IPS-18a (cell line): Measurements from ENCODE around the gene LRRC1.

Experiments used
- H3K27ac ChIP-seq: one replicate; pipeline ENCODE4 v1.5.1; 2013; ENCODE audit warnings: low read length
- H3K27me3 ChIP-seq: one replicate; pipeline ENCODE4 v1.6.1; 2013; ENCODE audit warnings: mild to moderate bottlenecking, low read length; ENCODE audit not compliant: control insufficient read depth, insufficient read depth
- H3K36me3 ChIP-seq: one replicate; pipeline ENCODE4 v1.6.1; 2013; ENCODE audit warnings: low read depth, low read length; ENCODE audit not compliant: control insufficient read depth
- H3K4me1 ChIP-seq: one replicate; pipeline ENCODE4 v1.6.1; 2013; ENCODE audit warnings: low read depth, low read length; ENCODE audit not compliant: control insufficient read depth
- H3K4me3 ChIP-seq: one replicate; pipeline ENCODE4 v1.5.1; 2013; ENCODE audit warnings: low read length
- H3K9ac ChIP-seq: one replicate; pipeline ENCODE4 v1.6.1; 2013; ENCODE audit warnings: mild to moderate bottlenecking, low read length, moderate library complexity
- H3K9me3 ChIP-seq: one replicate; pipeline ENCODE4 v1.6.1; 2013; ENCODE audit warnings: low read depth, low read length; ENCODE audit not compliant: control insufficient read depth

The LRRC1 gene

GRCh38 chr6:53898026-53898795 is 103.4 kb downstream of the LRRC1 start:
- Histone ChIP-seq H3K9ac (no peak overlapping the region), H3K4me3 (no peak overlapping the region), H3K4me1 (peaks cover 5% of the 10 kb centered on the region), H3K9me3 (no peaks in the 10 kb centered on the region), H3K27ac (no peak overlapping the region), H3K27me3 (no peaks in the 10 kb centered on the region), H3K36me3 (peaks cover 6% of the 10 kb centered on the region)

- no peaks in the 10 kb centered on the region for H3K27me3 ChIP-seq
- H3K4me3 ChIP-seq: no peak overlapping the region
- H3K27ac ChIP-seq: no peak overlapping the region
- peaks cover 6% of the 10 kb centered on the region for H3K36me3 ChIP-seq
- H3K9ac ChIP-seq: no peak overlapping the region
- no peaks in the 10 kb centered on the region for H3K4me1 ChIP-seq
- no peaks in the 10 kb centered on the region for H3K9me3 ChIP-seq
These were observed 104.7 kb downstream of the LRRC1 start for GRCh38 chr6:53899512-53899911.

- peaks cover 3% of the 10 kb centered on the region for H3K36me3 ChIP-seq
- H3K9me3 ChIP-seq: no peaks in the 10 kb centered on the region
- H3K4me3 ChIP-seq: no peak overlapping the region
- H3K27me3 ChIP-seq: no peaks in the 10 kb centered on the region
- no peaks in the 10 kb centered on the region for H3K4me1 ChIP-seq
- H3K27ac ChIP-seq: no peak overlapping the region
- H3K9ac ChIP-seq: no peak overlapping the region
These were observed 108.6 kb downstream of the LRRC1 start for GRCh38 chr6:53903357-53903756.

GRCh38 chr6:53906103-53906502 is 111.3 kb downstream of the LRRC1 start:
- H3K4me1 ChIP-seq: peaks cover 3% of the 10 kb centered on the region
- H3K9me3 ChIP-seq: no peaks in the 10 kb centered on the region
- H3K4me3 ChIP-seq: no peak overlapping the region
- no peaks in the 10 kb centered on the region for H3K36me3 ChIP-seq
- H3K9ac ChIP-seq: no peak overlapping the region
- H3K27me3 ChIP-seq: no peaks in the 10 kb centered on the region
- no peak overlapping the region for H3K27ac ChIP-seq

GRCh38 chr6:53906842-53907241 is 112.0 kb downstream of the LRRC1 start:
- no peaks in the 10 kb centered on the region for H3K36me3 ChIP-seq
- no peak overlapping the region for H3K27ac ChIP-seq

GRCh38 chr6:53910834-53911233 is 116.0 kb downstream of the LRRC1 start:
- H3K9me3 ChIP-seq: no peaks in the 10 kb centered on the region
- peaks cover 3% of the 10 kb centered on the region for H3K4me1 ChIP-seq
- H3K4me3 ChIP-seq: no peak overlapping the region
- no peaks in the 10 kb centered on the region for H3K27me3 ChIP-seq
- H3K36me3 ChIP-seq: no peaks in the 10 kb centered on the region
- no peak overlapping the region for H3K27ac ChIP-seq
- no peak overlapping the region for H3K9ac ChIP-seq

More at GRCh38 chr6:53906842-53907241, 112.0 kb downstream of the LRRC1 start:
- peaks cover 3% of the 10 kb centered on the region for H3K4me1 ChIP-seq
- H3K9me3 ChIP-seq: no peaks in the 10 kb centered on the region
- no peak overlapping the region for H3K9ac ChIP-seq
- H3K27me3 ChIP-seq: no peaks in the 10 kb centered on the region
- H3K4me3 ChIP-seq: no peak overlapping the region

- Histone ChIP-seq H3K4me1 (peaks cover 3% of the 10 kb centered on the region), H3K27me3 (no peaks in the 10 kb centered on the region), H3K27ac (no peak overlapping the region), H3K4me3 (no peak overlapping the region), H3K9me3 (no peaks in the 10 kb centered on the region), H3K9ac (no peak overlapping the region), H3K36me3 (no peaks in the 10 kb centered on the region)
These were observed 117.9 kb downstream of the LRRC1 start for GRCh38 chr6:53912661-53913060.

GRCh38 chr6:53913286-53913685 is 118.5 kb downstream of the LRRC1 start:
- Histone ChIP-seq H3K27ac (no peak overlapping the region), H3K9ac (no peak overlapping the region), H3K27me3 (no peaks in the 10 kb centered on the region), H3K4me3 (no peak overlapping the region), H3K4me1 (peaks cover 3% of the 10 kb centered on the region), H3K9me3 (no peaks in the 10 kb centered on the region), H3K36me3 (no peaks in the 10 kb centered on the region)

GRCh38 chr6:53915026-53915691 is 120.4 kb downstream of the LRRC1 start:
- H3K4me1 ChIP-seq: peaks cover 3% of the 10 kb centered on the region
- no peak overlapping the region for H3K9ac ChIP-seq
- no peaks in the 10 kb centered on the region for H3K36me3 ChIP-seq
- H3K27ac ChIP-seq: no peak overlapping the region
- no peaks in the 10 kb centered on the region for H3K9me3 ChIP-seq
- H3K27me3 ChIP-seq: no peaks in the 10 kb centered on the region
- no peak overlapping the region for H3K4me3 ChIP-seq

GRCh38 chr6:53916804-53917463 is 122.1 kb downstream of the LRRC1 start:
- H3K36me3 ChIP-seq: no peaks in the 10 kb centered on the region
- no peak overlapping the region for H3K9ac ChIP-seq
- no peak overlapping the region for H3K4me3 ChIP-seq
- no peaks in the 10 kb centered on the region for H3K27me3 ChIP-seq
- no peak overlapping the region for H3K27ac ChIP-seq
- peaks cover 3% of the 10 kb centered on the region for H3K4me1 ChIP-seq
- no peaks in the 10 kb centered on the region for H3K9me3 ChIP-seq

GRCh38 chr6:53917464-53917842 is 122.6 kb downstream of the LRRC1 start:
- H3K9me3 ChIP-seq: no peaks in the 10 kb centered on the region
- peaks cover 5% of the 10 kb centered on the region for H3K4me1 ChIP-seq
- H3K36me3 ChIP-seq: no peaks in the 10 kb centered on the region
- H3K27ac ChIP-seq: no peak overlapping the region
- no peaks in the 10 kb centered on the region for H3K27me3 ChIP-seq
- no peak overlapping the region for H3K9ac ChIP-seq
- no peak overlapping the region for H3K4me3 ChIP-seq
